Large intestine (tissue), 3 donors: ENCODE data around the gene RANBP17. TPM values are rescaled to one million over a fixed set of nuclear protein-coding genes. Genes with fewer than 3 reads are reported as not detected.

Experiments used
- DNase-seq, 2 donors: peaks; one replicate each; pipeline versions ENCODE4 v3.0.0 to v3.0.0-alpha.2; 2013
- H3K27ac ChIP-seq: one replicate; pipeline ENCODE4 v1.5.1; 2013; ENCODE audit warnings: low read length
- H3K27me3 ChIP-seq: 2 replicates; pipeline ENCODE4 v1.6.1; 2013; ENCODE audit warnings: low read length; ENCODE audit not compliant: control insufficient read depth, insufficient read depth
- H3K36me3 ChIP-seq: 2 replicates; pipeline ENCODE4 v1.6.1; 2013; ENCODE audit warnings: low read length; ENCODE audit not compliant: control insufficient read depth, insufficient read depth
- H3K4me1 ChIP-seq: one replicate; pipeline ENCODE4 v1.6.1; 2013; ENCODE audit warnings: low read length; ENCODE audit not compliant: control insufficient read depth, insufficient read depth
- H3K4me3 ChIP-seq: one replicate; pipeline ENCODE4 v1.5.1; 2013; ENCODE audit warnings: low read length
- H3K9me3 ChIP-seq: one replicate; pipeline ENCODE4 v1.6.1; 2013; ENCODE audit warnings: mild to moderate bottlenecking, low read depth, low read length, moderate library complexity; ENCODE audit not compliant: control insufficient read depth
- WGBS: methylation state at CpG from one replicate; pipeline ENCODE4 v1.1.5; 2013; ENCODE audit warnings: low lambda C conversion rate; ENCODE audit not compliant: insufficient coverage; 5-methylcytosine and 5-hydroxymethylcytosine counted together
- polyA plus RNA-seq: library from polyadenylated mRNA; unstranded; fragments of 120-200 nt; gene quantifications from one replicate; pipeline ENCODE4 v1.2.1, GENCODE V29; 2013

RANBP17 gene
- polyA plus RNA-seq, 1 donor = 5.8 TPM

- no peaks in the 10 kb centered on the region for H3K36me3 ChIP-seq
- peak; percentile 5 to 23 for DNase-seq
- no peak overlapping the region for H3K4me3 ChIP-seq
- no peaks in the 10 kb centered on the region for H3K4me1 ChIP-seq
- no peaks in the 10 kb centered on the region for H3K27me3 ChIP-seq
- 54% methylated on average over 2 of the region's 6 CpGs for WGBS
- no peaks in the 10 kb centered on the region for H3K9me3 ChIP-seq
- no peak overlapping the region for H3K27ac ChIP-seq
Measured at GRCh38 chr5:171207256-171207847, 345.5 kb downstream of the RANBP17 start.

GRCh38 chr5:171221916-171222315 is 360.1 kb downstream of the RANBP17 start:
- Histone ChIP-seq H3K27ac (no peak overlapping the region), H3K9me3 (no peaks in the 10 kb centered on the region), H3K27me3 (no peaks in the 10 kb centered on the region), H3K4me3 (no peak overlapping the region), H3K36me3 (no peaks in the 10 kb centered on the region), H3K4me1 (no peaks in the 10 kb centered on the region)
- no peak for DNase-seq
- WGBS = 100% methylated on average over 1 of the region's 2 CpGs

- Histone ChIP-seq H3K4me1 (no peaks in the 10 kb centered on the region), H3K36me3 (no peaks in the 10 kb centered on the region), H3K4me3 (no peak overlapping the region), H3K27me3 (no peaks in the 10 kb centered on the region), H3K9me3 (no peaks in the 10 kb centered on the region), H3K27ac (no peak overlapping the region)
- WGBS = 100% methylated on average over 1 of the region's 1 CpG
- DNase-seq = no peak
Measured at GRCh38 chr5:171223927-171224326, 362.1 kb downstream of the RANBP17 start.

- H3K36me3 ChIP-seq = no peaks in the 10 kb centered on the region
- no peak overlapping the region for H3K4me3 ChIP-seq
- no peak for DNase-seq
- no peaks in the 10 kb centered on the region for H3K4me1 ChIP-seq
- 100% methylated on average over 2 of the region's 5 CpGs for WGBS
- no peaks in the 10 kb centered on the region for H3K9me3 ChIP-seq
- no peak overlapping the region for H3K27ac ChIP-seq
- H3K27me3 ChIP-seq = no peaks in the 10 kb centered on the region
Measured at GRCh38 chr5:171226096-171226754, 364.4 kb downstream of the RANBP17 start.

- H3K27me3 ChIP-seq = no peaks in the 10 kb centered on the region
- no peaks in the 10 kb centered on the region for H3K36me3 ChIP-seq
- DNase-seq = no peak
- WGBS = 100% methylated on average over 1 of the region's 1 CpG
- H3K27ac ChIP-seq = no peak overlapping the region
- H3K4me1 ChIP-seq = no peaks in the 10 kb centered on the region
- H3K9me3 ChIP-seq = no peaks in the 10 kb centered on the region
- no peak overlapping the region for H3K4me3 ChIP-seq
Measured at GRCh38 chr5:171226864-171227263, 365.0 kb downstream of the RANBP17 start.

- Histone ChIP-seq H3K4me1 (no peaks in the 10 kb centered on the region), H3K36me3 (no peaks in the 10 kb centered on the region), H3K4me3 (no peak overlapping the region), H3K27me3 (no peaks in the 10 kb centered on the region), H3K27ac (no peak overlapping the region), H3K9me3 (no peaks in the 10 kb centered on the region)
- WGBS = no CpG with 5 or more reads among the region's 1 CpG
- DNase-seq = no peak
Measured at GRCh38 chr5:171236651-171237050, 374.8 kb downstream of the RANBP17 start.

GRCh38 chr5:171242521-171242920 is 380.7 kb downstream of the RANBP17 start:
- DNase-seq = peak in 1 of 2 donors; percentile 9
- WGBS = no CpG with 5 or more reads among the region's 1 CpG
- H3K4me1 ChIP-seq = no peaks in the 10 kb centered on the region
- H3K9me3 ChIP-seq = no peaks in the 10 kb centered on the region
- no peak overlapping the region for H3K27ac ChIP-seq
- no peaks in the 10 kb centered on the region for H3K36me3 ChIP-seq
- no peak overlapping the region for H3K4me3 ChIP-seq
- H3K27me3 ChIP-seq = no peaks in the 10 kb centered on the region

- no peak for DNase-seq
- Histone ChIP-seq H3K27ac (no peak overlapping the region), H3K4me1 (no peaks in the 10 kb centered on the region), H3K36me3 (no peaks in the 10 kb centered on the region), H3K4me3 (no peak overlapping the region), H3K9me3 (peaks cover 17% of the 10 kb centered on the region), H3K27me3 (no peaks in the 10 kb centered on the region)
- 100% methylated on average over 1 of the region's 2 CpGs for WGBS
Measured at GRCh38 chr5:171246231-171246630, 384.4 kb downstream of the RANBP17 start.

- H3K27me3 ChIP-seq = no peaks in the 10 kb centered on the region
- H3K4me3 ChIP-seq = no peak overlapping the region
- no peaks in the 10 kb centered on the region for H3K4me1 ChIP-seq
- no peaks in the 10 kb centered on the region for H3K36me3 ChIP-seq
- H3K27ac ChIP-seq = no peak overlapping the region
- DNase-seq = no peak
- peaks cover 20% of the 10 kb centered on the region for H3K9me3 ChIP-seq
Measured at GRCh38 chr5:171249460-171249859, 387.6 kb downstream of the RANBP17 start.

GRCh38 chr5:171250738-171251137 is 388.9 kb downstream of the RANBP17 start:
- no CpG with 5 or more reads among the region's 1 CpG for WGBS
- Histone ChIP-seq H3K4me1 (no peaks in the 10 kb centered on the region), H3K36me3 (no peaks in the 10 kb centered on the region), H3K9me3 (peaks cover 20% of the 10 kb centered on the region), H3K27ac (no peak overlapping the region), H3K4me3 (no peak overlapping the region), H3K27me3 (no peaks in the 10 kb centered on the region)
- DNase-seq = no peak

GRCh38 chr5:171251519-171251918 is 389.7 kb downstream of the RANBP17 start:
- no peak overlapping the region for H3K27ac ChIP-seq
- peaks cover 20% of the 10 kb centered on the region for H3K9me3 ChIP-seq
- H3K4me3 ChIP-seq = no peak overlapping the region
- H3K27me3 ChIP-seq = no peaks in the 10 kb centered on the region
- DNase-seq = no peak
- WGBS = no CpG with 5 or more reads among the region's 21 CpGs
- H3K4me1 ChIP-seq = no peaks in the 10 kb centered on the region
- H3K36me3 ChIP-seq = no peaks in the 10 kb centered on the region
